ENCODE data around the gene MRPL12.

Gene MRPL12

DNA sequence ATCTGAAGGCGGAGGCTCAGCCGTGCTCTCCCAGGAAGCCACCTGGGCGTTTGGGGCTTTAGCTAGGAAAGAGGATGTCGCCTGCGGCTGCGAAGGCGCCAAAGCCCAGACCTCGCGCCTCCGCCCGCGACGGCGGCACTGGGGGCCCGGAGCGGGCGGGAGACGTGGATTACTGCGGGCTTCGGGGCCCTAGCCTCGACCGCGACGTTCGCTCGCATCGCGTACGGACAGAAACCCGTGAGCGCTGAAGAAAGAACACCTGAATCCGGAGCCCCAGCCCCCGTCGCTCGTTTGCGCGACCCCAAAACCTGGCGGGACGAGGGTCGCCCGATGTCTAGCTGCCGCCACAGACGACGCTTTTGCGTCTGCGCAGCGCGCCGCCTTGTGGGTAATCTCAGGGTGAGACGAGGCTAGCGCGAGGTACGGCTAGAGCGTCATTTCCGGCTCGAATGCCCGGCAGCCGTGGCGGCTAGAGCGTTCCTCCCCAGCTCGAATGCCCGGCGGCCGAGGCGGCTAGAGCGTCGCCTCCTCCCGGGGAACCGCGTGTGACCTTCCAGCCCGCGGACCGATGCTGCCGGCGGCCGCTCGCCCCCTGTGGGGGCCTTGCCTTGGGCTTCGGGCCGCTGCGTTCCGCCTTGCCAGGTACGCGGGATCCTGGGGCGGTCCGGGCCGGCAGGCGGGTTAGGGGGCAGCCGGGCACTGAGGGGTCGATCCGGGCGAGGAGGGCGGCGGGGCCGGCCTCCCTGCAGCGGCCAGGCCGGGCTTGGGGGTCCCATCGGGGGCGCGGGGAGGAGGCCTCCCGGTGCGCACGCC lies at the start of gene MRPL12:
MRPL12 (plus strand) TSS at position 434 of the 813 bp plus-strand sequence; CDS start at position 569, 135 bp downstream.
- H3K27me3 Mint-ChIP-seq (ENCODE audit: low read depth) = no peaks in the 10 kb centered on the region
- no peaks in the 10 kb centered on the region for H3K9me3 Mint-ChIP-seq
- H3K4me1 Mint-ChIP-seq = peaks cover 4% of the 10 kb centered on the region

DNA sequence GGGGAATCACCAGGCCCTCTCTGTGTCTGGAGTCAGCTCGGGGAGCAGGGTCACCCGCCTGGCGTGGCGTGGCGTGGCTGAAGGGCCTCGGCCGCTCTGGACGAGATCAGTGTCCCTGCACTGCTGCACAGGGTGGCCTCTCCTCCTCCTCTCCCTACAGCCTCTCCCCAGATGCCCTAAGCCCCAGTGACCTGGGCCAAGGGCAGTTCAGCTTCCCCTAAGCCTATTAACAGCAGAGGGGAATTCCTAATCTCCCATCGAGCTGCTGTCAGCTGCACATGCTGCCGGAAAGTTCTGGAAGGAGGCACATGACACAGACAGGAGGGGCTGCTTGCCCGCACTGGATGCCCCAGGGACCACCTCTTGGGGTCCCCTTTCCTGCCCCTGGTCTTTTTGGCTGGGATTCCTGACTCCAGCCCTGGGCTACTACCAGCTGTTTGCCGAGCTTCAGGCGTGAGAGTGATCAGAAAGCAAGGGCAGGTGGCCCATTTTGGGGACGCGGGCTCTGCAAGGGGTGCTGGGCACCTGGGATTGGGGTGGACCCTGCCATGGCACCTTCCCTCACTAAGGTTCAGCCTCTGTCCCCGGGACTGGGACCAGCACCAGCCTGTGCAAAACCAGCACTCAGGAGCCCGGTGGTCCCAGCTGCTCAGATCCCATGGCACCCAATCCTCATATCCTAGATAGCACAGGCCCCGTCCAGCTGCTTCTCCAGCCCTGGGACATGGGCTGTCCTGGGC lies 47.6 kb upstream of the MRPL12 start:
- Mint-ChIP-seq H3K9me3 (no peaks in the 10 kb centered on the region), H3K27ac (no peak overlapping the region), H3K36me3 (ENCODE audit: low read depth) (no peaks in the 10 kb centered on the region), H3K27me3 (ENCODE audit: low read depth) (no peaks in the 10 kb centered on the region), H3K4me3 (no peak overlapping the region), H3K4me1 (peaks cover 11% of the 10 kb centered on the region)
- TF ChIP-seq, protein P1, sequence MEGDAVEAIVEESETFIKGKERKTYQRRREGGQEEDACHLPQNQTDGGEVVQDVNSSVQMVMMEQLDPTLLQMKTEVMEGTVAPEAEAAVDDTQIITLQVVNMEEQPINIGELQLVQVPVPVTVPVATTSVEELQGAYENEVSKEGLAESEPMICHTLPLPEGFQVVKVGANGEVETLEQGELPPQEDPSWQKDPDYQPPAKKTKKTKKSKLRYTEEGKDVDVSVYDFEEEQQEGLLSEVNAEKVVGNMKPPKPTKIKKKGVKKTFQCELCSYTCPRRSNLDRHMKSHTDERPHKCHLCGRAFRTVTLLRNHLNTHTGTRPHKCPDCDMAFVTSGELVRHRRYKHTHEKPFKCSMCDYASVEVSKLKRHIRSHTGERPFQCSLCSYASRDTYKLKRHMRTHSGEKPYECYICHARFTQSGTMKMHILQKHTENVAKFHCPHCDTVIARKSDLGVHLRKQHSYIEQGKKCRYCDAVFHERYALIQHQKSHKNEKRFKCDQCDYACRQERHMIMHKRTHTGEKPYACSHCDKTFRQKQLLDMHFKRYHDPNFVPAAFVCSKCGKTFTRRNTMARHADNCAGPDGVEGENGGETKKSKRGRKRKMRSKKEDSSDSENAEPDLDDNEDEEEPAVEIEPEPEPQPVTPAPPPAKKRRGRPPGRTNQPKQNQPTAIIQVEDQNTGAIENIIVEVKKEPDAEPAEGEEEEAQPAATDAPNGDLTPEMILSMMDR (IDR thresholded peaks at IDR 0.05; ENCODE audit: unreplicated experiment in 3 of 3) = no peak

More for the DNA sequence above, at the start of gene MRPL12:
- Mint-ChIP-seq H3K36me3 (ENCODE audit: low read depth) (peaks cover 41% of the 10 kb centered on the region), H3K27ac (peak within 1 kb of the TSS; percentile 56 to 88 (median 86)), H3K4me3 (peak within 1 kb of the TSS; percentile 95 to 96 (median 96))
- TF ChIP-seq, protein P1 (IDR thresholded peaks at IDR 0.05; ENCODE audit: unreplicated experiment in 3 of 3) = no peak

- Mint-ChIP-seq H3K4me3 (no peak within 1 kb of the TSS), H3K9me3 (no peaks in the 10 kb centered on the region), H3K27me3 (ENCODE audit: low read depth) (no peaks in the 10 kb centered on the region), H3K36me3 (ENCODE audit: low read depth) (no peaks in the 10 kb centered on the region), H3K4me1 (peaks cover 11% of the 10 kb centered on the region), H3K27ac (peak within 1 kb of the TSS in 1 of 3 experiments; percentile 32)
- TF ChIP-seq, protein P1 (IDR thresholded peaks at IDR 0.05; ENCODE audit: unreplicated experiment in 3 of 3) = no peak
Measured at GRCh38 chr17:81656118-81656743, 46.9 kb upstream of the MRPL12 start, which contains the start of gene PDE6G. TSS of gene PDE6G (minus strand) at chr17:81656542. CDS start at chr17:81653305, 3,237 bp downstream.

- Mint-ChIP-seq H3K4me3 (no peak overlapping the region), H3K36me3 (ENCODE audit: low read depth) (no peaks in the 10 kb centered on the region), H3K4me1 (peaks cover 8% of the 10 kb centered on the region), H3K27ac (peak overlapping the region in 1 of 3 experiments; percentile 32), H3K9me3 (no peaks in the 10 kb centered on the region), H3K27me3 (ENCODE audit: low read depth) (no peaks in the 10 kb centered on the region)
- TF ChIP-seq, protein P1 (IDR thresholded peaks at IDR 0.05; ENCODE audit: unreplicated experiment in 3 of 3) = no peak
Measured at GRCh38 chr17:81656835-81657234, 46.3 kb upstream of the MRPL12 start.

DNA sequence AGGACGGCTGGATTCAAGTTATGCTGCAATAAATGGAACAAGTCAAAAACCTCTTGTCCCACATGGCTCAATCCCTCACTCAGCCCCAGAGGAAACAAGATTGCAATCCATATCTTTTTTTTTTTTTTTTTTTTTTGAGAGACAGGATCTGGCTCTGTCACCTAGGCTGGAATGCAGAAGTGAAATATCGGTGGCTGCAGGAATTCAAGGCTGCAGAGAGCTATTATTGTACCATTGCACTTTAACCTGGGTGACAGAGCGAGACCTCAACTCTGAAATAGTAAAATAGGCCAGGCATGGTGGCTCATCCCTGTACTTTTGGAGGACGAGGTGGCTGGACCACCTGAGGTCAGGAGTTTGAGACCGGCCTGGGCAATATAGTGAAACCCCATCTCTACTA lies 44.1 kb upstream of the MRPL12 start:
- peaks cover 6% of the 10 kb centered on the region for H3K4me1 Mint-ChIP-seq
- no peaks in the 10 kb centered on the region for H3K27me3 Mint-ChIP-seq (ENCODE audit: low read depth)
- H3K27ac Mint-ChIP-seq = no peak overlapping the region
- TF ChIP-seq, protein P1 (IDR thresholded peaks at IDR 0.05; ENCODE audit: unreplicated experiment in 3 of 3) = no peak
- H3K9me3 Mint-ChIP-seq = no peaks in the 10 kb centered on the region
- H3K36me3 Mint-ChIP-seq (ENCODE audit: low read depth) = no peaks in the 10 kb centered on the region
- no peak overlapping the region for H3K4me3 Mint-ChIP-seq

Measured in nephron (organoid).